Body of pancreas (tissue), 4 donors: Measurements from ENCODE around the gene THPO.

Experiments used
- CTCF ChIP-seq, 7 experiments: fragments of 450-650 bp in 4 of 7; fragments of 200-600 bp in 3 of 7; sonication (generic) in 3 of 7; IDR thresholded peaks; one replicate each; pipeline ENCODE4 v1.5.1; 2016 to 2019; ENCODE audit warnings: antibody characterized with exemption in 7 of 7
- POLR2A ChIP-seq, 3 donors: fragments of 450-650 bp; IDR thresholded peaks; one replicate each; pipeline ENCODE4 v1.6.1; 2016; ENCODE audit warnings: antibody characterized with exemption in 3 of 3, mild to moderate bottlenecking in 2 of 3

GRCh38 chr3:184368116-184368515 is 9.9 kb downstream of the THPO start:
- TF ChIP-seq CTCF (IDR thresholded peaks at IDR 0.05) (no peak), POLR2A (IDR thresholded peaks at IDR 0.05) (no peak)
